ENCODE measurements around the gene LMAN2. TPM values are rescaled to one million over a fixed set of nuclear protein-coding genes. Genes with fewer than 3 reads are reported as not detected.

The LMAN2 gene
- total RNA-seq, 1 experiment from 2014 or later, result 106 TPM

DNA sequence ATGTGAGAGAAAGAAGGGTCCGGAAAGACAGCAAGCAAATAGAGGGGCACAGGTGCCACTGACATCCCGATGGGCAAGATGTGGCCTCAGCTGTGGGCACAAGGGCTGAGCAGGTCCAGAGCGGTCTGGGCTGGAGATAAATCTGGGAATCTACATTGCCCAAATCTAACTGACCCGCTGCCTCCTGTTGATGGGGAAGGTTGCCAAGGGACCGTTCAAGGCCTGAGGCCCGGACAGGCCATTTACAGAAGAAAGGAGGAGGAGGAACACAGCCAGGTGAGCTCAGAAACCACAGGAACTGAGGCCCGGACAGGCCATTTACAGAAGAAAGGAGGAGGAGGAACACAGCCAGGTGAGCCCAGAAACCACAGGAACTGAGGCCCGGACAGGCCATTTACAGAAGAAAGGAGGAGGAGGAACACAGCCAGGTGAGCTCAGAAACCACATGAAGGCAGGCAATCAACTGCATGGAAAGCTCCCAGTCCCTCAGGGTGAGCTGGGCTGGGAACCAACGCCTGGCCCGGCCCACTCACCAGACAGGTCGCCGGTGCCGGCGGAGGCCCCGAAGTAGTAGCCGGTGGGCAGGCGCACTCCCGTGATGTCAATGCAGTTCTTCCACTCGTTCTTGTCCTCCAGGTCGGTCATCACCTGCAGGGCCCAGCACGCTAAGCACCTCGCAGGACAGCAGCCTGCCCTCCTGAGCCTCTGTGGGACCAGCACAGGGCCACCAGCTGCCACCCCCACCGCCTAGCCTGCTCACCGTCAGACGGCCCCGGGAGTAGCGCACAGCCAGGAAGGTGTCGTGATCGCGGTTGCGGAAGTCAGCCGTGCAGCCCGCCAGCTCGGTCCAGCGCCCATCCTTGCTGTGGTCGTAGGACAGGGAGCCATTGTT lies 14.6 kb downstream of the LMAN2 start:
- Histone ChIP-seq H3K9me3 (ENCODE audit: control insufficient read depth, low read depth, low read length) (no peaks in the 10 kb centered on the region), H3K23ac (ENCODE audit: insufficient read length, low read depth, low read length) (no peak overlapping the region), H4K5ac (ENCODE audit: insufficient read length, low read depth, low read length) (no peak overlapping the region), H3K27ac (ENCODE audit: insufficient read length, low read depth, low read length) (peak overlapping the region; percentile 15), H2BK5ac (ENCODE audit: insufficient read length, low read length) (no peak overlapping the region), H4K91ac (ENCODE audit: insufficient read length, low read depth, low read length) (no peak overlapping the region), H3K56ac (ENCODE audit: insufficient read length, low read depth, low read length) (no peak overlapping the region), H2BK15ac (ENCODE audit: low read depth, low read length) (no peak overlapping the region), H3K23me2 (ENCODE audit: insufficient read length, low read depth, low read length, poor library complexity, severe bottlenecking) (no peaks in the 10 kb centered on the region), H2AFZ (ENCODE audit: low read length) (no peak overlapping the region), H3K27me3 (ENCODE audit: insufficient read depth, low read length) (no peaks in the 10 kb centered on the region), H3K4me1 (ENCODE audit: insufficient read depth, low read length) (peaks cover 6% of the 10 kb centered on the region; the same call in 1 of the 2 replicates), H2BK12ac (ENCODE audit: insufficient read length, low read depth, low read length) (no peak overlapping the region), H3K79me2 (ENCODE audit: insufficient read depth, low read length) (no peaks in the 10 kb centered on the region; the same call in 1 of the 2 replicates), H2BK120ac (ENCODE audit: low read depth, low read length, poor library complexity, severe bottlenecking) (no peak overlapping the region), H2AK5ac (ENCODE audit: insufficient read length, low read length) (no peak overlapping the region), H4K8ac (replicated peaks; ENCODE audit: insufficient read length, low read depth, low read length) (no peak overlapping the region), H3K4ac (ENCODE audit: low read depth, low read length) (no peak overlapping the region), H2BK20ac (ENCODE audit: low read depth, low read length, poor library complexity, severe bottlenecking) (no peak overlapping the region), H3T11ph (ENCODE audit: low read length) (no peak overlapping the region), H3K14ac (ENCODE audit: insufficient read depth, low read length) (no peak overlapping the region; the same call in 1 of the 2 replicates), H3K18ac (ENCODE audit: insufficient read length, low read depth, low read length) (no peak overlapping the region), H3K79me1 (ENCODE audit: insufficient read depth, low read depth, low read length, poor library complexity, severe bottlenecking) (no peaks in the 10 kb centered on the region), H4K20me1 (ENCODE audit: control insufficient read depth, insufficient read depth, insufficient read length) (no peaks in the 10 kb centered on the region), H3K9ac (ENCODE audit: extremely low read depth, insufficient read length, low read length) (no peak overlapping the region), H3K4me2 (ENCODE audit: insufficient read depth, insufficient read length, low read length) (no peak overlapping the region)
- H3K27ac Mint-ChIP-seq, result peak overlapping the region; percentile 45 to 93 (median 87); a peak in 5 of 7 replicates
- H3K9me3 Mint-ChIP-seq, result no peaks in the 10 kb centered on the region
- no peaks in the 10 kb centered on the region; the same call in 1 of the 2 replicates for H3K27me3 Mint-ChIP-seq (ENCODE audit: low read depth)
- H3K36me3 Mint-ChIP-seq (ENCODE audit: insufficient read depth in 1 of 3, low read depth in 3 of 3), result peaks cover 24 to 70% (median 61%) of the 10 kb centered on the region in 3 experiments; a peak in 6 of 7 replicates
- peak; percentile 64 for DNase-seq
- peaks cover 9 to 17% of the 10 kb centered on the region in 2 experiments for H3K4me1 Mint-ChIP-seq
- no peak overlapping the region for H3K4me3 Mint-ChIP-seq
- no CpG with 5 or more reads among the region's 36 CpGs for WGBS (ENCODE audit: extremely low coverage, insufficient read length, low lambda C conversion rate)
- TF ChIP-seq, protein P1, sequence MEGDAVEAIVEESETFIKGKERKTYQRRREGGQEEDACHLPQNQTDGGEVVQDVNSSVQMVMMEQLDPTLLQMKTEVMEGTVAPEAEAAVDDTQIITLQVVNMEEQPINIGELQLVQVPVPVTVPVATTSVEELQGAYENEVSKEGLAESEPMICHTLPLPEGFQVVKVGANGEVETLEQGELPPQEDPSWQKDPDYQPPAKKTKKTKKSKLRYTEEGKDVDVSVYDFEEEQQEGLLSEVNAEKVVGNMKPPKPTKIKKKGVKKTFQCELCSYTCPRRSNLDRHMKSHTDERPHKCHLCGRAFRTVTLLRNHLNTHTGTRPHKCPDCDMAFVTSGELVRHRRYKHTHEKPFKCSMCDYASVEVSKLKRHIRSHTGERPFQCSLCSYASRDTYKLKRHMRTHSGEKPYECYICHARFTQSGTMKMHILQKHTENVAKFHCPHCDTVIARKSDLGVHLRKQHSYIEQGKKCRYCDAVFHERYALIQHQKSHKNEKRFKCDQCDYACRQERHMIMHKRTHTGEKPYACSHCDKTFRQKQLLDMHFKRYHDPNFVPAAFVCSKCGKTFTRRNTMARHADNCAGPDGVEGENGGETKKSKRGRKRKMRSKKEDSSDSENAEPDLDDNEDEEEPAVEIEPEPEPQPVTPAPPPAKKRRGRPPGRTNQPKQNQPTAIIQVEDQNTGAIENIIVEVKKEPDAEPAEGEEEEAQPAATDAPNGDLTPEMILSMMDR (conservative IDR thresholded peaks at IDR 0.05), result no peak
